HG03469 (cell line): ENCODE measurements around the gene NCKAP5.
"Not testable (repeated sequence)": the region's sequence is repeated elsewhere in the genome, so short reads cannot be mapped to it uniquely, and the experiment has no call there.

Experiments
- ATAC-seq: cut with Tn5 transposase; IDR thresholded peaks from one replicate; pipeline ENCODE4 v1.9.1; 2021; ENCODE audit warnings: mild to moderate bottlenecking, moderate library complexity, moderate number of reproducible peaks; ENCODE audit not compliant: unreplicated experiment

The NCKAP5 gene

GRCh38 chr2:132860220-132860619 is 708.0 kb downstream of the NCKAP5 start:
- ATAC-seq = no peak

GRCh38 chr2:132859590-132859989 is 708.7 kb downstream of the NCKAP5 start:
- no peak for ATAC-seq

- ATAC-seq = no peak
These were observed 710.9 kb downstream of the NCKAP5 start for GRCh38 chr2:132857319-132857718.

- no peak for ATAC-seq
These were observed 717.6 kb downstream of the NCKAP5 start for GRCh38 chr2:132850688-132851087.

- ATAC-seq = no peak
These were observed 719.1 kb downstream of the NCKAP5 start for GRCh38 chr2:132849118-132849517.

GRCh38 chr2:132845339-132845738 is 722.9 kb downstream of the NCKAP5 start:
- ATAC-seq = no peak

GRCh38 chr2:132844585-132844984 is 723.7 kb downstream of the NCKAP5 start:
- no peak for ATAC-seq

GRCh38 chr2:132837769-132838168 is 730.5 kb downstream of the NCKAP5 start:
- no peak for ATAC-seq

GRCh38 chr2:132830321-132830827 is 737.9 kb downstream of the NCKAP5 start:
- ATAC-seq = no peak

- ATAC-seq = no peak
These were observed 742.7 kb downstream of the NCKAP5 start for GRCh38 chr2:132825601-132826000.

GRCh38 chr2:132824716-132825115 is 743.5 kb downstream of the NCKAP5 start:
- no peak for ATAC-seq

- ATAC-seq = no peak
These were observed 752.0 kb downstream of the NCKAP5 start for GRCh38 chr2:132816234-132816633.

- no peak for ATAC-seq
These were observed 752.7 kb downstream of the NCKAP5 start for GRCh38 chr2:132815516-132815915.

- ATAC-seq = no peak
These were observed 753.6 kb downstream of the NCKAP5 start for GRCh38 chr2:132814651-132815050.

GRCh38 chr2:132813422-132813821 is 754.8 kb downstream of the NCKAP5 start:
- ATAC-seq = no peak

GRCh38 chr2:132811148-132811915 is 756.9 kb downstream of the NCKAP5 start:
- no peak for ATAC-seq

- ATAC-seq = not testable (repeated sequence)
These were observed 758.3 kb downstream of the NCKAP5 start for GRCh38 chr2:132809962-132810361.

- ATAC-seq = no peak
These were observed 764.2 kb downstream of the NCKAP5 start for GRCh38 chr2:132804051-132804450.

GRCh38 chr2:132798341-132798740 is 769.9 kb downstream of the NCKAP5 start:
- ATAC-seq = no peak

- no peak for ATAC-seq
These were observed 770.7 kb downstream of the NCKAP5 start for GRCh38 chr2:132797556-132797955.

GRCh38 chr2:132797071-132797470 is 771.2 kb downstream of the NCKAP5 start:
- no peak for ATAC-seq

- no peak for ATAC-seq
These were observed 773.0 kb downstream of the NCKAP5 start for GRCh38 chr2:132795220-132795619.

- no peak for ATAC-seq
These were observed 774.7 kb downstream of the NCKAP5 start for GRCh38 chr2:132793532-132793931.
